IMR-90 (cell line): ENCODE measurements around the gene NRCAM. TPM values are rescaled to one million over a fixed set of nuclear protein-coding genes. Genes with fewer than 3 reads are reported as not detected.

Experiments
- ATAC-seq: fragments of 200-7000 bp; cut with Tn5 transposase; 2 replicates; pipeline ENCODE4 v1.9.1; 2020; ENCODE audit warnings: low read depth, mild to moderate bottlenecking, moderate library complexity
- BruUV-seq: library from RNA; stranded (reverse); fragments of 400-500 nt; replicated peaks from 2 replicates; lab custom pipeline; 2021; lab: Mats Ljungman, UMichigan
- CTCF ChIA-PET: fragments of 300-600 bp; formaldehyde crosslinking; extraction: SDS; loops from one replicate; lab custom pipeline; 2021; ENCODE audit warnings: antibody characterized with exemption; lab: Yijun Ruan, JAX
- POLR2A ChIA-PET: fragments of 300-600 bp; sonication (Branson Sonifier 250); formaldehyde crosslinking; loops from one replicate; lab custom pipeline; 2022; ENCODE audit warnings: antibody characterized with exemption; ENCODE audit not compliant: unreplicated experiment; lab: Charles Lee
- DNase-seq: peaks from one replicate; pipeline ENCODE4 v3.0.0; 2013
- H2AFZ ChIP-seq: replicated peaks from 2 replicates; pipeline ENCODE3; 2013; ENCODE audit warnings: low read length, mild to moderate bottlenecking; ENCODE audit not compliant: poor library complexity
- H2AK5ac ChIP-seq: 2 replicates; pipeline ENCODE4 v1.6.1; 2013; ENCODE audit warnings: low read depth, low read length, inconsistent platforms
- H2AK9ac ChIP-seq: replicated peaks from 2 replicates; pipeline ENCODE3; 2013; ENCODE audit warnings: mild to moderate bottlenecking, low read depth, low read length, moderate library complexity; ENCODE audit not compliant: poor library complexity
- H2BK120ac ChIP-seq: 2 replicates; pipeline ENCODE4 v1.6.1; 2013; ENCODE audit warnings: low read depth, low read length, inconsistent platforms
- H2BK15ac ChIP-seq: 3 replicates; pipeline ENCODE4 v1.6.1; 2013; ENCODE audit warnings: low read depth, low read length, inconsistent platforms
- H2BK20ac ChIP-seq: 2 replicates; pipeline ENCODE4 v1.6.1; 2013; ENCODE audit warnings: low read depth, mild to moderate bottlenecking, inconsistent platforms, low read length, moderate library complexity
- H2BK5ac ChIP-seq: 2 replicates; pipeline ENCODE4 v1.6.1; 2013; ENCODE audit warnings: mild to moderate bottlenecking, low read depth, low read length, inconsistent platforms; ENCODE audit not compliant: poor library complexity, severe bottlenecking
- H3K14ac ChIP-seq: replicated peaks from 2 replicates; pipeline ENCODE4 v1.6.1; 2013; ENCODE audit warnings: low read depth, low read length, inconsistent platforms
- H3K18ac ChIP-seq: 2 replicates; pipeline ENCODE4 v1.6.1; 2013; ENCODE audit warnings: low read depth, low read length, control low read depth
- H3K23ac ChIP-seq: 2 replicates; pipeline ENCODE4 v1.6.1; 2013; ENCODE audit warnings: low read depth, low read length, inconsistent platforms
- H3K27ac ChIP-seq: 2 replicates; pipeline ENCODE4 v1.5.1; 2013; ENCODE audit warnings: mild to moderate bottlenecking, control low read depth, low read length; ENCODE audit not compliant: insufficient read depth
- H3K27me3 ChIP-seq: 2 replicates; pipeline ENCODE4 v1.6.1; 2013; ENCODE audit warnings: low read length; ENCODE audit not compliant: control insufficient read depth, insufficient read depth
- H3K36me3 ChIP-seq: 2 replicates; pipeline ENCODE4 v1.6.1; 2013; ENCODE audit warnings: low read length, mixed read lengths; ENCODE audit not compliant: control insufficient read depth, insufficient read depth
- H3K4ac ChIP-seq: 2 replicates; pipeline ENCODE4 v1.6.1; 2013; ENCODE audit warnings: low read depth, low read length, inconsistent platforms
- H3K4me1 ChIP-seq: 2 replicates; pipeline ENCODE4 v1.6.1; 2013; ENCODE audit warnings: low read length, mixed read lengths; ENCODE audit not compliant: control insufficient read depth, insufficient read depth
- H3K4me2 ChIP-seq: 2 replicates; pipeline ENCODE4 v1.6.1; 2013; ENCODE audit warnings: low read depth, mild to moderate bottlenecking, control low read depth, low read length, moderate library complexity
- H3K4me3 ChIP-seq: 2 replicates; pipeline ENCODE4 v1.5.1; 2013; ENCODE audit warnings: low read depth, mild to moderate bottlenecking, control low read depth, low read length, moderate library complexity; ENCODE audit not compliant: insufficient read depth
- H3K56ac ChIP-seq: 2 replicates; pipeline ENCODE4 v1.6.1; 2013; ENCODE audit warnings: low read length, inconsistent platforms; ENCODE audit not compliant: insufficient read depth; ENCODE audit errors: extremely low read depth
- H3K79me1 ChIP-seq, 2 experiments: 2 replicates each; pipeline ENCODE4 v1.6.1; 2013; ENCODE audit warnings: low read length in 2 of 2, inconsistent platforms in 1 of 2, low read depth in 1 of 2
- H3K9ac ChIP-seq: 2 replicates; pipeline ENCODE4 v1.6.1; 2013; ENCODE audit warnings: low read depth, low read length, control low read depth
- H3K9me1 ChIP-seq: 2 replicates; pipeline ENCODE4 v1.6.1; 2013; ENCODE audit warnings: low read length, inconsistent platforms; ENCODE audit not compliant: insufficient read depth
- H3K9me3 ChIP-seq: 2 replicates; pipeline ENCODE4 v1.6.1; 2013; ENCODE audit warnings: low read length; ENCODE audit not compliant: control insufficient read depth, insufficient read depth
- H4K20me1 ChIP-seq: 2 replicates; pipeline ENCODE4 v1.6.1; 2013; ENCODE audit warnings: low read length, inconsistent platforms; ENCODE audit not compliant: insufficient read depth
- H4K5ac ChIP-seq: 2 replicates; pipeline ENCODE4 v1.6.1; 2013; ENCODE audit warnings: mild to moderate bottlenecking, low read depth, low read length, control low read depth
- H4K8ac ChIP-seq, 2 experiments: 2 replicates each; pipeline ENCODE4 v1.6.1; 2013; ENCODE audit warnings: low read depth in 2 of 2, low read length in 2 of 2, control low read depth in 1 of 2, inconsistent platforms in 1 of 2
- H4K91ac ChIP-seq: 2 replicates; pipeline ENCODE4 v1.6.1; 2013; ENCODE audit warnings: low read depth, low read length, inconsistent platforms; ENCODE audit not compliant: insufficient read depth
- BHLHE40 ChIP-seq: fragments of 150-350 bp; IDR thresholded peaks from 2 replicates; pipeline ENCODE4 v1.6.1; 2016; ENCODE audit warnings: mild to moderate bottlenecking, low read depth, low read length
- CEBPB ChIP-seq: IDR thresholded peaks from 2 replicates; pipeline ENCODE4 v1.6.1; 2012; ENCODE audit warnings: low read depth, low read length, improper control_type of control experiment
- CHD1 ChIP-seq: IDR thresholded peaks from 2 replicates; pipeline ENCODE4 v1.6.1; 2012; ENCODE audit warnings: low read depth, low read length, improper control_type of control experiment
- CTCF ChIP-seq: conservative IDR thresholded peaks from 2 replicates; pipeline ENCODE4 v1.5.1; 2012; ENCODE audit warnings: mild to moderate bottlenecking, low read depth, low read length, improper control_type of control experiment
- ELK1 ChIP-seq: fragments of 150-350 bp; IDR thresholded peaks from 2 replicates; pipeline ENCODE4 v1.6.1; 2016; ENCODE audit warnings: low read depth, mild to moderate bottlenecking, low read length, moderate library complexity, borderline replicate concordance
- FOS ChIP-seq: fragments of 150-350 bp; IDR thresholded peaks from 2 replicates; pipeline ENCODE4 v1.6.1; 2016; ENCODE audit warnings: low read depth, low read length
- MAFK ChIP-seq: IDR thresholded peaks from 2 replicates; pipeline ENCODE4 v1.6.1; 2012; ENCODE audit warnings: low read depth, low read length, improper control_type of control experiment
- MAZ ChIP-seq: IDR thresholded peaks from 2 replicates; pipeline ENCODE4 v1.6.1; 2012; ENCODE audit warnings: low read depth, mild to moderate bottlenecking, low read length, improper control_type of control experiment, moderate library complexity, borderline replicate concordance
- MXI1 ChIP-seq: IDR thresholded peaks from 2 replicates; pipeline ENCODE4 v1.6.1; 2012; ENCODE audit warnings: low read depth, mild to moderate bottlenecking, low read length, moderate library complexity, borderline replicate concordance
- NFE2L2 ChIP-seq: fragments of 150-350 bp; IDR thresholded peaks from 2 replicates; pipeline ENCODE4 v1.6.1; 2016; ENCODE audit warnings: low read depth, mild to moderate bottlenecking, low read length
- POLR2A ChIP-seq: IDR thresholded peaks from 2 replicates; pipeline ENCODE4 v1.6.1; 2012; ENCODE audit warnings: mild to moderate bottlenecking, low read depth, low read length
- RAD21 ChIP-seq: IDR thresholded peaks from 2 replicates; pipeline ENCODE4 v1.6.1; 2012; ENCODE audit warnings: low read length, improper control_type of control experiment
- RCOR1 ChIP-seq: IDR thresholded peaks from 2 replicates; pipeline ENCODE4 v1.6.1; 2012; ENCODE audit warnings: mild to moderate bottlenecking, low read length, improper control_type of control experiment; ENCODE audit not compliant: insufficient replicate concordance
- RFX5 ChIP-seq: IDR thresholded peaks from 2 replicates; pipeline ENCODE4 v1.8.0; 2012; ENCODE audit warnings: low read depth, mild to moderate bottlenecking, low read length, moderate library complexity
- SMC3 ChIP-seq: fragments of 150-350 bp; IDR thresholded peaks from 2 replicates; pipeline ENCODE4 v1.6.1; 2016; ENCODE audit warnings: low read depth, mild to moderate bottlenecking, antibody characterized with exemption, low read length, moderate library complexity
- USF2 ChIP-seq: fragments of 150-350 bp; IDR thresholded peaks from 2 replicates; pipeline ENCODE4 v1.6.1; 2017; ENCODE audit warnings: mild to moderate bottlenecking, antibody characterized with exemption, low read length, low read depth
- WGBS, 2 experiments: methylation state at CpG; one replicate each; pipeline versions ENCODE4 v1.1.5 to v1.1.7; 2013; ENCODE audit warnings: missing lambda C conversion rate in 2 of 2; ENCODE audit not compliant: insufficient read length in 1 of 2; ENCODE audit errors: extremely low coverage in 2 of 2; 5-methylcytosine and 5-hydroxymethylcytosine counted together
- dilution Hi-C: fragments of 300-500 bp; cut with HindIII; formaldehyde crosslinking; loops from one replicate; pipeline ENCODE4 v1.14.3; 2018; ENCODE audit warnings: low sequenced_read_pairs; ENCODE audit not compliant: unreplicated experiment
- in situ Hi-C: fragments of 300-500 bp; cut with MboI; formaldehyde crosslinking; loops from 3 replicates; pipeline ENCODE4 v1.14.3; 2019; ENCODE audit warnings: low sequenced_read_pairs, inconsistent platforms, mixed read lengths
- intact Hi-C: fragments of 100-400 bp; cut with micrococcal nuclease; formaldehyde crosslinking; loops from 2 replicates; pipeline ENCODE4 v1.10.0; 2022
- polyA plus RNA-seq, 3 experiments: library from polyadenylated mRNA; depleted of rRNA; stranded (reverse); fragments of >200 nt; gene quantifications; 2 replicates each; pipeline ENCODE4 v1.2.3, GENCODE V29; 2012; ENCODE audit warnings: low replicate concordance in 1 of 3
- total RNA-seq: library from RNA; depleted of rRNA; stranded (reverse); fragments of >200 nt; gene quantifications from 2 replicates; pipeline ENCODE4 v1.2.3, GENCODE V29; 2012

The NRCAM gene
- total and polyA plus RNA-seq, 2 of the 4 experiments (the other 2 are of a cell fraction): 0.46 to 1.1 TPM

GRCh38 chr7:108299251-108299973, 156.8 kb downstream of the NRCAM start:
- H4K5ac ChIP-seq: no peak overlapping the region
- H3K4me2 ChIP-seq: no peak overlapping the region
- no peak overlapping the region for H2AK9ac ChIP-seq
- WGBS, 2 experiments: 50% methylated on average over 1 of the region's 8 CpGs; no CpG with 5 or more reads in 1 of the 2 experiments
- no peaks in the 10 kb centered on the region for H3K4me1 ChIP-seq
- no peak overlapping the region for H4K91ac ChIP-seq
- H3K27me3 ChIP-seq: peaks cover 2% of the 10 kb centered on the region
- no peak for TF ChIP-seq CHD1
- no peak for TF ChIP-seq RCOR1
- no peak for TF ChIP-seq MAFK
- no peak for TF ChIP-seq MXI1
- no peak for TF ChIP-seq SMC3
- no peak for TF ChIP-seq CTCF
- TF ChIP-seq FOS: no peak
- TF ChIP-seq ELK1: no peak
- no peak for TF ChIP-seq NFE2L2
- no peak for TF ChIP-seq USF2
- TF ChIP-seq BHLHE40: no peak
- TF ChIP-seq MAZ: no peak
- TF ChIP-seq CEBPB: no peak
- no peak for TF ChIP-seq RAD21
- TF ChIP-seq POLR2A: no peak
- no peak for TF ChIP-seq RFX5
- DNase-seq (no peak), ATAC-seq (no peak)
- no peak overlapping the region for H4K8ac ChIP-seq
- dilution Hi-C loops: no loop called here
- in situ Hi-C loops: no loop called here
- no peak overlapping the region for H3K23ac ChIP-seq
- no peaks in the 10 kb centered on the region for H3K9me1 ChIP-seq
- no peak overlapping the region for H2BK20ac ChIP-seq
- no peaks in the 10 kb centered on the region for H3K79me1 ChIP-seq
- CTCF ChIA-PET: interaction anchor here (0.6 kb wide), 1 partner anchor 206 kb away, joined by 3 read pairs; no protein-coding TSS in a partner anchor
- no peak overlapping the region for H3K4me3 ChIP-seq
- BruUV-seq: no TSS peak
- no peak overlapping the region for H2AK5ac ChIP-seq
- no peak overlapping the region for H2AFZ ChIP-seq
- H4K20me1 ChIP-seq: no peaks in the 10 kb centered on the region
- H2BK120ac ChIP-seq: no peak overlapping the region
- H3K27ac ChIP-seq: no peak overlapping the region
- H3K9ac ChIP-seq: no peak overlapping the region
- H2BK5ac ChIP-seq: no peak overlapping the region
- H3K4ac ChIP-seq: no peak overlapping the region
- no peak overlapping the region for H3K56ac ChIP-seq
- H2BK15ac ChIP-seq: no peak overlapping the region
- intact Hi-C loops: no loop called here
- no peaks in the 10 kb centered on the region for H3K36me3 ChIP-seq
- H3K14ac ChIP-seq: no peak overlapping the region
- H3K18ac ChIP-seq: no peak overlapping the region
- no peaks in the 10 kb centered on the region for H3K9me3 ChIP-seq
- POLR2A ChIA-PET: no interaction called here
